ENCODE results near the gene FAM120B. TPM values are rescaled to one million over a fixed set of nuclear protein-coding genes. Genes with fewer than 3 reads are reported as not detected.

The FAM120B gene
- total RNA-seq, 6 experiments from 2014 or later = 33.3 to 36.6 (median 35.4) TPM

DNA sequence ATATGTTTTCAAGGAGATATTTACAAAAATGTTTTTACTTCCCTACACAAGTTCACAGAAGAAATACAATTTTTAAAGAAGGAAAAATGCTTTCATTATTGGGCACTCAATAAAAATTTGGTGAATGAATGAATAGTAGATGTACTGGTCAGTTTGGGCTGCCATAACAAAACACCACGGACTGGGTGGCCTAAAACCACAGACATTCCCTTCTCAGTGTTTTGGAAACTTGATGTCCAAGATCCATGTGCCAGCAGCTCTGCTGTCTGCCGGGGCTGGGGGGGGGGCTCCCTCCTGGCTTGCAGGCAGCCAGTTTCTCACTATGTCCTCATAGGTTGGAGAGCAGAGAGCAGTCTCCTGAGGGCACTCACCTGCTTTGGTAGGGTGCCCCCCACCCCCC is 62.0 kb downstream of the FAM120B start:
- Mint-ChIP-seq H3K4me3 (no peak overlapping the region), H3K4me1 (ENCODE audit: low read depth) (no peaks in the 10 kb centered on the region; the same call in 1 of the 2 replicates), H3K36me3 (ENCODE audit: low read depth) (no peaks in the 10 kb centered on the region), H3K27ac (no peak overlapping the region), H3K9me3 (no peaks in the 10 kb centered on the region), H3K27me3 (ENCODE audit: insufficient read depth) (no peaks in the 10 kb centered on the region)
- no peak for DNase-seq
- TF ChIP-seq, protein P1, sequence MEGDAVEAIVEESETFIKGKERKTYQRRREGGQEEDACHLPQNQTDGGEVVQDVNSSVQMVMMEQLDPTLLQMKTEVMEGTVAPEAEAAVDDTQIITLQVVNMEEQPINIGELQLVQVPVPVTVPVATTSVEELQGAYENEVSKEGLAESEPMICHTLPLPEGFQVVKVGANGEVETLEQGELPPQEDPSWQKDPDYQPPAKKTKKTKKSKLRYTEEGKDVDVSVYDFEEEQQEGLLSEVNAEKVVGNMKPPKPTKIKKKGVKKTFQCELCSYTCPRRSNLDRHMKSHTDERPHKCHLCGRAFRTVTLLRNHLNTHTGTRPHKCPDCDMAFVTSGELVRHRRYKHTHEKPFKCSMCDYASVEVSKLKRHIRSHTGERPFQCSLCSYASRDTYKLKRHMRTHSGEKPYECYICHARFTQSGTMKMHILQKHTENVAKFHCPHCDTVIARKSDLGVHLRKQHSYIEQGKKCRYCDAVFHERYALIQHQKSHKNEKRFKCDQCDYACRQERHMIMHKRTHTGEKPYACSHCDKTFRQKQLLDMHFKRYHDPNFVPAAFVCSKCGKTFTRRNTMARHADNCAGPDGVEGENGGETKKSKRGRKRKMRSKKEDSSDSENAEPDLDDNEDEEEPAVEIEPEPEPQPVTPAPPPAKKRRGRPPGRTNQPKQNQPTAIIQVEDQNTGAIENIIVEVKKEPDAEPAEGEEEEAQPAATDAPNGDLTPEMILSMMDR (IDR thresholded peaks at IDR 0.05) = no peak

DNA sequence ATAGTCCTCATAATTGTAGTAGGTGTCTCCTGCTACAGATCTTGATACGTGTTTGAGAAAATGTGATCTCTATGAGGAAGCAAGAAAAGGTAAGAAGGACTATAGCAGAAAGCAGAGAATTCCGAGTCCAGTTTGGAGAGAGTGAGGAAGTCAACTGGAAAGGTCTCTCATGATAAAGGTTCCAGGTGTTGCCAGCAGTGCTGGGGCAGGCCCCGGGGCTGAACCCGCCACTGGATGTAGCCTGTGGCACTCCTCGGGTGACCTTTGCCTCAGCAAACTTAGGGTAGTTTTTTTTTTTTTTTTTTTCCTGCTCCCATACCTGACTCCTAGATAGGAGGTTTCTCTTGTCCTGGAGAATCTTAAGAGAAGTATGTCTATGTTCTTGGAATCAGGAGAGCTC is 62.8 kb downstream of the FAM120B start:
- H3K27ac Mint-ChIP-seq = no peak overlapping the region
- H3K27me3 Mint-ChIP-seq (ENCODE audit: insufficient read depth) = no peaks in the 10 kb centered on the region
- TF ChIP-seq, protein P1 (IDR thresholded peaks at IDR 0.05) = no peak
- DNase-seq = no peak
- no peaks in the 10 kb centered on the region; the same call in 1 of the 2 replicates for H3K4me1 Mint-ChIP-seq (ENCODE audit: low read depth)
- H3K36me3 Mint-ChIP-seq (ENCODE audit: low read depth) = no peaks in the 10 kb centered on the region
- H3K4me3 Mint-ChIP-seq = no peak overlapping the region
- H3K9me3 Mint-ChIP-seq = no peaks in the 10 kb centered on the region

DNA sequence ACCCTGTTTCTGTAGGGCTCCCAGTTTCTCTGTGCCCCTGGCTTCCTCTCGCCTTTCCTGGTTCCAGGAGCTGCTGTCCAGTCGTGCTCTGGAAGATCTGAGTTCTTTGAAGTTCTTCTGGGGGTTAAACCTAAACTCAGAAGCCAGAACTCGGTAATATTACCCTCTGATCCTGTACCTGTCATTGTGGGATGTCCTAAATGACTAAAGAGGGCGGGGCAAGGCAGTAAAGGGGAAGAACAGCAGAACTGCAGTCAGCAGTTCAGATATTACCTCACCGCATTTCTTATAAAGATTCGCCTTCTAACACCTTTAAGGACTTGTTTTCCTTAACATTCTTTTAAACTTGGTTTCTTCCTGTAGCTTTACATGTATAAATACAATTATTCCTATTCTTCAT is 63.9 kb downstream of the FAM120B start:
- DNase-seq = no peak
- H3K36me3 Mint-ChIP-seq (ENCODE audit: low read depth) = peaks cover 2% of the 10 kb centered on the region
- TF ChIP-seq, protein P1 (IDR thresholded peaks at IDR 0.05) = no peak
- no peak overlapping the region for H3K27ac Mint-ChIP-seq
- H3K9me3 Mint-ChIP-seq = no peaks in the 10 kb centered on the region
- no peak overlapping the region for H3K4me3 Mint-ChIP-seq
- H3K4me1 Mint-ChIP-seq (ENCODE audit: low read depth) = no peaks in the 10 kb centered on the region; the same call in 1 of the 2 replicates
- H3K27me3 Mint-ChIP-seq (ENCODE audit: insufficient read depth) = no peaks in the 10 kb centered on the region

DNA sequence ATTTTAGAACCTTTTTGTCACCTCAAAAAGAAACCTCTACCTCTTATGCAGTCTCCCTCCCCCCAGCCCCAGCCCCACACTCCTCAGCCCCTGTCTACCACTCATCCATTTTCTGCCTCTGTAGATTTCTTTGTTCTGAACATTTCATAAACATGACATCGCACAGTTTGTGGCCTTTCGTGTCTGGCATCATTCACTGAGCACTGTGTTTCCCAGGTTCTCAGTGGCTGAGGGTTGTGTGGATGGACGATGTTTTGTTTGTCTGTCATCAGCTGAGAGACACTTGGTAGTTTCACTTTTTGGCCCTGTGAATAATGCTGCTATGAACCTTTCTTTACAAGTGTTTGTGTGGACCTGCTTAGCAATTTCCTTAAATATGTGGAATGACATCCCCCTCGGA is 64.5 kb downstream of the FAM120B start:
- Mint-ChIP-seq H3K36me3 (ENCODE audit: low read depth) (peaks cover 8% of the 10 kb centered on the region), H3K9me3 (no peaks in the 10 kb centered on the region), H3K27ac (no peak overlapping the region), H3K4me1 (ENCODE audit: low read depth) (no peaks in the 10 kb centered on the region), H3K4me3 (no peak overlapping the region), H3K27me3 (ENCODE audit: insufficient read depth) (no peaks in the 10 kb centered on the region)
- DNase-seq = no peak
- TF ChIP-seq, protein P1 (IDR thresholded peaks at IDR 0.05) = no peak

DNA sequence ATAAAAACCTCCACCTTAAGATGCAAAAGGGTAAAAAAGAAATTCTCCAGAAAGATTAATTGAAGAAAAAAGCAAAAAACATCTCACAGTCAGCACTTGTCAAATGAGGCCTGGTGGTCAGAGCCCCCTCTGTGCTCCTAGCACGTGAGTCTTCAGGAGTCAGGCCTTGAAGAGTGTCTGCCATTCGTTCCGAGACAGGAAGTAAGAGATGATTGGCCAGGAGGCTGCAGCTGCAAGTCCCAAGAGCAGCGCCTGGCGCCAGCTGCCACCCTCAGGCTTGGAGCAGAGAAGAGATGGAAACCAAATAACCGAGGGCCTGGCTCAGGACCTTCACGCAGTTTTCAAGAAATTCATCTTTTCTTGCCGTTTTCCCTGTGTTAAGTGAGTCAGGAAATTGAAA is 65.0 kb downstream of the FAM120B start:
- H3K9me3 Mint-ChIP-seq = no peaks in the 10 kb centered on the region
- no peaks in the 10 kb centered on the region for H3K27me3 Mint-ChIP-seq (ENCODE audit: insufficient read depth)

More for the DNA sequence above, 65.0 kb downstream of the FAM120B start:
- TF ChIP-seq, protein P1 (IDR thresholded peaks at IDR 0.05) = no peak
- Mint-ChIP-seq H3K27ac (no peak overlapping the region; the same call in 1 of the 2 replicates), H3K36me3 (ENCODE audit: low read depth) (peaks cover 13% of the 10 kb centered on the region), H3K4me1 (ENCODE audit: low read depth) (no peaks in the 10 kb centered on the region), H3K4me3 (no peak overlapping the region)
- no peak for DNase-seq
